Measurements from ENCODE around the gene HNRNPDL. TPM values are rescaled to one million over a fixed set of nuclear protein-coding genes. Genes with fewer than 3 reads are reported as not detected.
"Not testable (repeated sequence)": the region's sequence is repeated elsewhere in the genome, so short reads cannot be mapped to it uniquely, and the experiment has no call there.

The HNRNPDL gene
- total RNA-seq, 2 experiments from 2014 or later, result 461 to 467 TPM

DNA sequence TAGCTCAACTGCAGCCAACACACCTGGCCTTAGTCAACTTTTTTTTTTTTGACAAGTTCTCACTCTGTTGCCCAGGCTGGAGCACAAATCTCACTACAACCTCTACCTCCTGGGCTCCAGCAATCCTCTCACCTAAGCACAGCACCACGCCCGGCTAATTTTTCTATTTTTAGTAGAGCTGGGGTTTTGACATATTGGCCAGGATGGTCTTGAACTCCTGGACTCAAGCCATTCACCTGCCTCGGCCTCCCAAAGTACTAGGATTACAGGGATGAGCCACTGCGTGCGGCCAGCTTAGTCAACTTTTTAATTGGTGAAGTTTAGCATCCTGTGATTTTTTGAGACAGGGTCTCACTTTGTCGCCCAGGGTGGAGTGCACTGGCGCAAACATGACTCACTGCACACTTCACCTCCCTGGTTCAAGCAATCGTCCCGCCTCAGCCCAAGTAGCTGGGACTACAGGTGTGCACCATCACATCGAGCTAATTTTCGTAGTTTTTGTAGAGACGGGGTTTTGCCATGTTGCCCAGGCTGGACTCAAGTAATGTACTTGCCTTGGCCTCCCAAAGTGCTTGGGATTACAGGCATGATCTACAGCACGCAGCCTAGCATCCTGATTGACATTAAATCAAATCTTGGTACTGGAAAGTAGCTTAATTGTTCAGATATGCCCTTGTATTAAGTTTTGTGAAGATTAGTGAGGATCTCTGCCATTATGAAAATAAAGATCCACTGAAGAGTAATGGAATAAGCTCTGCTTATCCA, 8.3 kb downstream of the HNRNPDL start:
- Histone ChIP-seq H3K4me1 (ENCODE audit: insufficient read depth, low read length) (peaks cover 5% of the 10 kb centered on the region), H3K27me3 (ENCODE audit: control insufficient read depth in 1 of 2, insufficient read depth in 2 of 2, low read length in 2 of 2) (peaks cover 0 to 3% of the 10 kb centered on the region in 2 experiments), H3K27ac (ENCODE audit: low read depth in 1 of 2, low read length in 2 of 2) (no peak overlapping the region), H3K9me3 (ENCODE audit: control insufficient read depth in 1 of 2, insufficient read depth in 1 of 2, low read length in 2 of 2) (no peaks in the 10 kb centered on the region), H3K4me3 (ENCODE audit: low read length) (no peak overlapping the region), H3K36me3 (ENCODE audit: insufficient read depth, low read length) (peaks cover 51% of the 10 kb centered on the region)
- CTCF ChIA-PET, result no interaction called here
- H3K4me3 Mint-ChIP-seq, result no peak overlapping the region
- DNase-seq (no peak), ATAC-seq (ENCODE audit: poor library complexity) (no peak)
- no peaks in the 10 kb centered on the region for H3K9me3 Mint-ChIP-seq
- peaks cover 50% of the 10 kb centered on the region for H3K36me3 Mint-ChIP-seq (ENCODE audit: low read depth)
- intact Hi-C loops (cut with DNase I, micrococcal nuclease), result no loop called here
- POLR2A ChIA-PET, result interaction anchor here (0.6 to 3.7 kb wide), 4 partner anchors 46 to 73 kb away, joined by 3 to 18 read pairs (median 4); partner anchors contain the start of gene HNRNPD
- peak overlapping the region; percentile 24 for H3K27ac Mint-ChIP-seq
- peaks cover 44% of the 10 kb centered on the region for H3K4me1 Mint-ChIP-seq (ENCODE audit: low read depth)
- peaks cover 7% of the 10 kb centered on the region for H3K27me3 Mint-ChIP-seq
- no peak for TF ChIP-seq CTCF (IDR thresholded peaks at IDR 0.05)

DNA sequence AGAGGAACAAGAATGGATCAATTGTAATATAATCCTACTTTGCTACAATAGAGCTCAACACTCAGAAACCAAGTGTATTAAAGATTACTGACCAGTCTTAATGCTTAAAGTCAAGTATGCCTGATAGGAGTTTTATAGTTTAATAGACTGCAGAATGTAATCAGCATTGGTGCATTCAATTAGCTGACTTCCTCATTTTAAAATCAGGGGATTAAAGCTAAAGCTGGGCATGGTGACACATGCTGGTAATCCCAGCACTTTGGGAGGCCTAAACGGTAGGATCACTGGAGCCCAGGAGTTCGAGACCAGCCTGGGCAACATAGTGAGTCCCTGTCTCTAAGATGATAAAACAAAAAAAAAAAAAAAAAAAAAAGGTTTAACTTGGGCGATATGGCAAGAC, 10.8 kb downstream of the HNRNPDL start:
- peaks cover 21% of the 10 kb centered on the region for H3K27me3 Mint-ChIP-seq
- Histone ChIP-seq H3K27ac (ENCODE audit: low read depth in 1 of 2, low read length in 2 of 2) (no peak overlapping the region), H3K36me3 (ENCODE audit: insufficient read depth, low read length) (peaks cover 26% of the 10 kb centered on the region), H3K4me3 (ENCODE audit: low read length) (no peak overlapping the region), H3K4me1 (ENCODE audit: insufficient read depth, low read length) (no peaks in the 10 kb centered on the region), H3K27me3 (ENCODE audit: control insufficient read depth in 1 of 2, insufficient read depth in 2 of 2, low read length in 2 of 2) (peaks cover 0 to 8% of the 10 kb centered on the region in 2 experiments), H3K9me3 (ENCODE audit: control insufficient read depth in 1 of 2, insufficient read depth in 1 of 2, low read length in 2 of 2) (no peaks in the 10 kb centered on the region)
- ATAC-seq (ENCODE audit: poor library complexity) (no peak), DNase-seq (no peak)
- no peaks in the 10 kb centered on the region for H3K9me3 Mint-ChIP-seq
- no peak overlapping the region for H3K27ac Mint-ChIP-seq
- H3K4me3 Mint-ChIP-seq, result no peak overlapping the region
- CTCF ChIA-PET, result interaction anchor here (0.6 to 1.4 kb wide), 3 partner anchors 9 to 59 kb away, joined by 3 to 4 read pairs (median 4); no protein-coding TSS in a partner anchor
- POLR2A ChIA-PET, result interaction anchor here (1.1 to 3.7 kb wide), 4 partner anchors 9 to 63 kb away, joined by 3 to 30 read pairs (median 11); partner anchors contain the start of gene HNRNPD
- H3K4me1 Mint-ChIP-seq (ENCODE audit: low read depth), result peaks cover 18% of the 10 kb centered on the region
- TF ChIP-seq CTCF (IDR thresholded peaks at IDR 0.05), result no peak
- H3K36me3 Mint-ChIP-seq (ENCODE audit: low read depth), result peaks cover 24% of the 10 kb centered on the region
- intact Hi-C loops (cut with DNase I, micrococcal nuclease), result no loop called here

- DNase-seq (no peak), ATAC-seq (ENCODE audit: poor library complexity) (no peak)
- Histone ChIP-seq H3K36me3 (ENCODE audit: insufficient read depth, low read length) (no peaks in the 10 kb centered on the region), H3K27me3 (ENCODE audit: control insufficient read depth in 1 of 2, insufficient read depth in 2 of 2, low read length in 2 of 2) (peaks cover 0 to 8% of the 10 kb centered on the region in 2 experiments), H3K9me3 (ENCODE audit: control insufficient read depth in 1 of 2, insufficient read depth in 1 of 2, low read length in 2 of 2) (no peaks in the 10 kb centered on the region), H3K4me3 (ENCODE audit: low read length) (no peak overlapping the region), H3K27ac (ENCODE audit: low read depth in 1 of 2, low read length in 2 of 2) (no peak overlapping the region), H3K4me1 (ENCODE audit: insufficient read depth, low read length) (no peaks in the 10 kb centered on the region)
- H3K27me3 Mint-ChIP-seq, result peaks cover 21% of the 10 kb centered on the region
- TF ChIP-seq CTCF (IDR thresholded peaks at IDR 0.05), result no peak
- H3K36me3 Mint-ChIP-seq (ENCODE audit: low read depth), result no peaks in the 10 kb centered on the region
- CTCF ChIA-PET, result no interaction called here
- POLR2A ChIA-PET, result interaction anchor here (3.1 kb wide), 1 partner anchor 13 kb away, joined by 19 read pairs; the partner anchor contains the start of genes ENOPH1 and HNRNPDL
- intact Hi-C loops (cut with DNase I, micrococcal nuclease), result no loop called here
- no peaks in the 10 kb centered on the region for H3K9me3 Mint-ChIP-seq
- H3K4me3 Mint-ChIP-seq, result no peak overlapping the region
- no peaks in the 10 kb centered on the region for H3K4me1 Mint-ChIP-seq (ENCODE audit: low read depth)
- no peak overlapping the region for H3K27ac Mint-ChIP-seq
These were observed 14.3 kb downstream of the HNRNPDL start for GRCh38 chr4:82415922-82416365.

- POLR2A ChIA-PET, result interaction anchor here (0.7 to 3.1 kb wide), 2 partner anchors 14 to 590 kb away, joined by 3 to 19 read pairs; partner anchors contain the start of genes ENOPH1 and HNRNPDL
- H3K27me3 ChIP-seq (ENCODE audit: control insufficient read depth in 1 of 2, insufficient read depth in 2 of 2, low read length in 2 of 2); H3K4me3 Mint-ChIP-seq; H3K9me3 ChIP-seq (ENCODE audit: control insufficient read depth in 1 of 2, insufficient read depth in 1 of 2, low read length in 2 of 2); H3K27ac ChIP-seq (ENCODE audit: low read depth in 1 of 2, low read length in 2 of 2); H3K36me3 Mint-ChIP-seq (ENCODE audit: low read depth); H3K4me1 ChIP-seq (ENCODE audit: insufficient read depth, low read length); DNase-seq; H3K4me3 ChIP-seq (ENCODE audit: low read length); H3K4me1 Mint-ChIP-seq (ENCODE audit: low read depth); intact Hi-C loops (cut with DNase I, micrococcal nuclease); H3K27ac Mint-ChIP-seq; H3K36me3 ChIP-seq (ENCODE audit: insufficient read depth, low read length); ATAC-seq (ENCODE audit: poor library complexity); H3K9me3 Mint-ChIP-seq; CTCF ChIA-PET: not testable (repeated sequence)
- peaks cover 21% of the 10 kb centered on the region for H3K27me3 Mint-ChIP-seq
These were observed 15.2 kb downstream of the HNRNPDL start for GRCh38 chr4:82415061-82415460.

Measured in CD4-positive, alpha-beta T cell (primary cell).